Choroid plexus epithelial cell (primary cell): ENCODE measurements around the gene IYD.

Experiments used
- DNase-seq: peaks from one replicate; pipeline ENCODE4 v3.0.0-alpha.2; 2010; ENCODE audit warnings: low read depth
- H3K4me3 ChIP-seq: 2 replicates; pipeline ENCODE4 v1.5.1; 2011; ENCODE audit warnings: low read depth, mild to moderate bottlenecking, control low read depth, low read length, moderate library complexity
- TF ChIP-seq, protein P1 (sequence below): conservative IDR thresholded peaks from 2 replicates; pipeline ENCODE4 v1.5.1; 2011; ENCODE audit warnings: low read depth, mild to moderate bottlenecking, control low read depth, inconsistent platforms, low read length, moderate library complexity

Gene IYD

DNA sequence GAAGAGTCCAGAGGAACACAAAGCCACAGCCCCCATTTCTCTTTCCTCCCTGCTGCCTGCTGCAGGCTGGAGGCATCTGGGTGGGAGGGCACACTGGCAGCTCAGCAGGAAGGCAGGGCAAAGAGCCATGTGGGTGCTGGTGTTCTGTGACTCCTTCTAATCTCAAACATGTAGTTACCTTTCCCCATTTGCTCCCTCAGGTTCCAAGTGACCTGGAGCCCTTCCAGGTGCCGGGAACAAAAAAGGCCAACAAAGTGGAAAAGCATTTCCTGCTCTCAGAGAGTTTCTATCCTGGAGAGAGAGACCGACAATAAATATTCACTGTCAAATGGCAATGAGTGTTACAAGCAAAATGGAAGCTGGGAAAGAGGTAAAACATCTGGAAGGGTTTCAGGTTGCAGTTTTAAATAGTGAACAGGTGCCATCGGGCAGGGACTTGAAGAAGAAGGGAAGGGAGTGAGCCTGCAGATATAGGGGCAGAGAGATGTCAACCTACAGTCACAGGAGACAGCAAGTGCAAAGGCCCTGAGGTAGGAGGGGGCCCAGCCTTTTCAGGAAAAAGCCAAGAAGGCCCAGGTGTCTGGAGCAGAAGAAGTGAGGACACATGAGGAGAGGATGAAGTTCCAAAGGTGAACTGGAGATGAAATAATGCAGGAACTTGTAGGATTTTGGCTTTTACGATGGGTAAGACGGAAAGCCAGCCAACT, 43.6 kb upstream of the IYD start:
- DNase-seq = no peak
- TF ChIP-seq, protein P1, sequence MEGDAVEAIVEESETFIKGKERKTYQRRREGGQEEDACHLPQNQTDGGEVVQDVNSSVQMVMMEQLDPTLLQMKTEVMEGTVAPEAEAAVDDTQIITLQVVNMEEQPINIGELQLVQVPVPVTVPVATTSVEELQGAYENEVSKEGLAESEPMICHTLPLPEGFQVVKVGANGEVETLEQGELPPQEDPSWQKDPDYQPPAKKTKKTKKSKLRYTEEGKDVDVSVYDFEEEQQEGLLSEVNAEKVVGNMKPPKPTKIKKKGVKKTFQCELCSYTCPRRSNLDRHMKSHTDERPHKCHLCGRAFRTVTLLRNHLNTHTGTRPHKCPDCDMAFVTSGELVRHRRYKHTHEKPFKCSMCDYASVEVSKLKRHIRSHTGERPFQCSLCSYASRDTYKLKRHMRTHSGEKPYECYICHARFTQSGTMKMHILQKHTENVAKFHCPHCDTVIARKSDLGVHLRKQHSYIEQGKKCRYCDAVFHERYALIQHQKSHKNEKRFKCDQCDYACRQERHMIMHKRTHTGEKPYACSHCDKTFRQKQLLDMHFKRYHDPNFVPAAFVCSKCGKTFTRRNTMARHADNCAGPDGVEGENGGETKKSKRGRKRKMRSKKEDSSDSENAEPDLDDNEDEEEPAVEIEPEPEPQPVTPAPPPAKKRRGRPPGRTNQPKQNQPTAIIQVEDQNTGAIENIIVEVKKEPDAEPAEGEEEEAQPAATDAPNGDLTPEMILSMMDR = no peak

DNA sequence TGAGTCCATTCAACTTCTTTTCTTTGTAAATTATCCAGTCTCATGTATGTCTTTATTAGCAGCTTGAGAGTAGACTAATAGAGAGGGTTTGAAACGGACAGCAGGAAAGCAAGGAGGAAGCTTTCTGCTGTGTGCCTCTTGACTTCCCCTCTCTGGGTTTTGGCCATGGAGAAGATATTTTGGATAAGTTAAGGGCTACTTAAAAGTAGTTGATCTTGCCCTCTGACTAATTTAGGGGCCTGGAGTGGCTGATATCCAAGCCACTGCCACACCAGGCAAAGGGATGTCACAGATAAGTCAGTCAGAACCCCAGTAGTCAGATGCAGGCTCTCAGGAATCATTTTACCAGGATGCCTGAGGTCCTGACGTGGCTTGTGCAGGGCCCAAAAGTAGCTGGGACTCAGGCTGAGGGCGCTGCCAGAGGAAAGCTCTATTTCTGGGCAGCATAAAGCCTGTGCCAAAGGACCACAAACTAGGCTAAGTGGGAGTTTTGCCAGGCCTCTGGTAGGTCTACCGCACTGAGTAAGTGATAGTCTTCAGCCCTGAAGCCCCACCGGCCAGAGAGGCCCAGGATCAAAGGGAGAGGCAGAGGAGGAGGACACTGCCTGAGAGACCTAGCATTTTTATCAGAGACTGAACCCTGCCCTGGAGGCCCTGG, 41.6 kb upstream of the IYD start:
- TF ChIP-seq, protein P1 = no peak
- DNase-seq = no peak

More for the DNA sequence above, 43.6 kb upstream of the IYD start:
- H3K4me3 ChIP-seq = no peak overlapping the region

DNA sequence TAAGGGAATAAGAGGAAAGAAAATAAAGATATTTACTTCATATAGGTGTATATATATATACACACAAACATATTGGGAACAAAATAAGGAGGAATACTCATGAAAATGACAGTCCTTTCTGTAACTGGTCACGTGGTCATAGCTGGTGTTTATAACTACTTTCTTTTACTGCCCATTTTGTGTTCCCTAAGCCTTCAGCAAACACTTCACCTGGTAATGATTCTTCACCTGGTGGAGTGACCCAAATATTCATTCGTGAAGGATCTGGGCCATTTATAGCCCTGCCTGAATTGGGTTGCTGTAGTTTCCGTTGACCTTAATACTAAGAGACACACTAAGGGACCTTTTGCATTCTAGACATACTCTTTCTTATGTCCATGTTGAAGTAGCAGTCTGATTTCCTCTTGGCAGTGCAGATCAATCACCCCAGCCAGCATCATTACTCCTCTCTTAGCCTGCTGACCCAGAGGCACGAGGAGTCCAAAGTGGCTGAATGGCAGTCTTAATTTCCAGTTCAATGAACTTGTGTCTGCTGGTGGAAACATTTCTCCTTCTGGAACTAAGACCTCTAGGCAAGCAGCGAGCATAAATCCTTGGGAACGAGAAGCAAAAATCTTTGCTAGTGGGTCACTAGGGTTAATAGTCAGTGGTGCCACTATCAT, 39.9 kb upstream of the IYD start:
- DNase-seq = no peak
- H3K4me3 ChIP-seq = no peak overlapping the region
- TF ChIP-seq, protein P1 = no peak

More for the DNA sequence above, 41.6 kb upstream of the IYD start:
- H3K4me3 ChIP-seq = no peak overlapping the region

DNA sequence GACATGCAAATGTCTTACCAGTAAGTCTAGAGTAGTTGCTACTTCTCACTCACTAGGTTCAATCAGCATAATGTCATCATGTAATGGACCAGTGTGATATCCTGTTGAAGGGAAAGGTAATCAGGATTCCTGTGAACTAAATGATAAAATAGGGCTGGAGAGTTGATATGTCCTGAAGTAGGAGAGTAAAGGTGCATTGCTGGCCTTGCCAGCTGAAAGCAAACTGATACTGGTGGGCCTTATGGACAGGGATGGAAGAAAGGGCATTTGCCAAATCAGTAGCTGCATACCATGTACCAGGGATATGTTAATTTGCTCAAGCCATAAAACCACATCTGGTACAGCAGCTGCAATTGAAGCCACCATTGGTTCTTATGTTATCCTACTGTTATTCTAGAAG, 37.5 kb upstream of the IYD start:
- TF ChIP-seq, protein P1 = no peak
- DNase-seq = no peak
- H3K4me3 ChIP-seq = no peak overlapping the region

DNA sequence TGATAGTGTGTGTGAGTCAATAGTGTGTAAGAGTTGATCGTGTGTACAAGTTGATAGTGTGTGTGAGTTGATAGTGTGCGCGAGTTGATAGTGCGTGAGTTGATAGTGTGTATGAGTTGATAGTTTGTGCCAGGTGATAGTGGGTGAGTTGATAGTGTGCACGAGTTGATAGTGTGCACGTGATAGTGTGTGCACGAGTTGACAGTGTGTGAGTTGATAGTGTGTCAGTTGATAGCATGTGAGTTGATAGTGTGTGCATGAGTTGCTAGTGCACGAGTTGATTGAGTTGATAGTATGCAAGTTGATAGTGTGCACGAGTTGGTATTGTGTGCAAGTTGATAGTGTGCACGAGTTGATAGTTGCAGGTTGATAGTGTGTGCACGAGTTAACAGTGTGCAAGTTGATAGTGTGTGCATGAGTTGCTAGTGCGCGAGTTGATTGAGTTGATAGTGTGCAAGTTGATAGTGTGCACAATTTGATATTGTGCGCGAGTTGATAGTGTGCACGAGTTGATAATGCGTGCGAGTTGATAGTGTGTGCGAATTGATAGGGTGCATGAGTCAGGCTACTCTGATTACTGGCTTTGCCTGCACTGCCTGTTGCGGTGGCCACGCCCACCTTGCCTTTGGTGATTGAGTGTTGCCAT, 35.8 kb upstream of the IYD start:
- no peak for DNase-seq
- TF ChIP-seq, protein P1 = no peak
- H3K4me3 ChIP-seq = no peak overlapping the region

DNA sequence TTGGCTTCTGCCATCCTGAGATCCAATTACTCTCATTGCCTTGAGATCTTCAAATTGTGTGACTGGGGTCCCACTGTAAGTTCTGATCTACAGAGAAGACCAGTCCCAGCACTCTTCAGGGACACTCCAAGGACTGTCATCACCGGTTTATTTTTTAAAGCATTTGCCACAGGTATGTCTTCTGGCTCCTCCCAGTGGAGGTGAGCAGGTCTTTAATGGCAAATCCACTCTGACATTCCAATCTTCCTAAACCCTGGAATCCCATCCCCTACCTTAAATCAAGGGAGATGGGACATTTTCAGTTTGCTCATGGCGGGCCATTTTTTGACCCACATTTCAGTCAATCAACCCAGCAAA, 35.2 kb upstream of the IYD start:
- TF ChIP-seq, protein P1 = no peak
- no peak overlapping the region for H3K4me3 ChIP-seq
- no peak for DNase-seq
